Nephron progenitor cell (in vitro differentiated cells): ENCODE results near the gene CD2.

Experiments
- DNase-seq: peaks from one replicate; pipeline ENCODE4 v3.0.0; 2021
- H3K27ac Mint-ChIP-seq: 2 replicates; pipeline ENCODE4 v1.8.0; 2021; ENCODE audit warnings: mild to moderate bottlenecking, moderate library complexity, mixed read lengths
- H3K27me3 Mint-ChIP-seq: 2 replicates; pipeline ENCODE4 v1.8.0; 2021; ENCODE audit warnings: mild to moderate bottlenecking, low read depth, mixed read lengths; ENCODE audit not compliant: poor library complexity
- H3K36me3 Mint-ChIP-seq: 2 replicates; pipeline ENCODE4 v1.8.0; 2021; ENCODE audit warnings: low read depth, mixed read lengths
- H3K4me1 Mint-ChIP-seq: 2 replicates; pipeline ENCODE4 v1.8.0; 2021; ENCODE audit warnings: mixed read lengths
- H3K4me3 Mint-ChIP-seq: 2 replicates; pipeline ENCODE4 v1.8.0; 2021; ENCODE audit warnings: mild to moderate bottlenecking, moderate library complexity, mixed read lengths
- H3K9me3 Mint-ChIP-seq: 2 replicates; pipeline ENCODE4 v1.8.0; 2021; ENCODE audit warnings: mild to moderate bottlenecking, moderate library complexity, mixed read lengths
- CTCF ChIP-seq: fragments of 200-600 bp; sonication (generic); IDR thresholded peaks from 2 replicates; pipeline ENCODE4 v1.5.0; 2021; ENCODE audit warnings: antibody characterized with exemption

Gene CD2

GRCh38 chr1:116759636-116760035, 5.4 kb downstream of the CD2 start:
- H3K27me3 Mint-ChIP-seq = peaks cover 4% of the 10 kb centered on the region
- H3K4me3 Mint-ChIP-seq = no peak overlapping the region
- H3K36me3 Mint-ChIP-seq = no peaks in the 10 kb centered on the region
- H3K9me3 Mint-ChIP-seq = no peaks in the 10 kb centered on the region
- peaks cover 24% of the 10 kb centered on the region for H3K4me1 Mint-ChIP-seq
- H3K27ac Mint-ChIP-seq = no peak overlapping the region
- no peak for TF ChIP-seq CTCF
- no peak for DNase-seq

- H3K4me3 Mint-ChIP-seq = no peak overlapping the region
- DNase-seq = no peak
- peaks cover 24% of the 10 kb centered on the region for H3K4me1 Mint-ChIP-seq
- peaks cover 4% of the 10 kb centered on the region for H3K27me3 Mint-ChIP-seq
- TF ChIP-seq CTCF = no peak
- H3K27ac Mint-ChIP-seq = no peak overlapping the region
- H3K36me3 Mint-ChIP-seq = no peaks in the 10 kb centered on the region
- H3K9me3 Mint-ChIP-seq = no peaks in the 10 kb centered on the region
Measured at GRCh38 chr1:116760487-116760886, 6.3 kb downstream of the CD2 start.

- Mint-ChIP-seq H3K27me3 (peaks cover 4% of the 10 kb centered on the region), H3K4me1 (peaks cover 24% of the 10 kb centered on the region), H3K4me3 (no peak overlapping the region), H3K36me3 (no peaks in the 10 kb centered on the region), H3K9me3 (no peaks in the 10 kb centered on the region), H3K27ac (no peak overlapping the region)
- no peak for TF ChIP-seq CTCF
- DNase-seq = no peak
Measured at GRCh38 chr1:116760996-116761665, 6.9 kb downstream of the CD2 start.

- DNase-seq = no peak
Measured at GRCh38 chr1:116762281-116762680, 8.1 kb downstream of the CD2 start.

GRCh38 chr1:116762781-116763115, 8.5 kb downstream of the CD2 start:
- peaks cover 24% of the 10 kb centered on the region for H3K4me1 Mint-ChIP-seq
- no peak for DNase-seq
- H3K4me3 Mint-ChIP-seq = no peak overlapping the region
- no peak overlapping the region for H3K27ac Mint-ChIP-seq
- H3K27me3 Mint-ChIP-seq = peaks cover 7% of the 10 kb centered on the region
- TF ChIP-seq CTCF = no peak
- H3K36me3 Mint-ChIP-seq = no peaks in the 10 kb centered on the region
- no peaks in the 10 kb centered on the region for H3K9me3 Mint-ChIP-seq

More at GRCh38 chr1:116762281-116762680, 8.1 kb downstream of the CD2 start:
- H3K9me3 Mint-ChIP-seq = no peaks in the 10 kb centered on the region
- H3K4me1 Mint-ChIP-seq = peaks cover 24% of the 10 kb centered on the region
- no peak for TF ChIP-seq CTCF
- H3K27me3 Mint-ChIP-seq = peaks cover 7% of the 10 kb centered on the region
- no peak overlapping the region for H3K4me3 Mint-ChIP-seq
- peak overlapping the region; percentile 47 for H3K27ac Mint-ChIP-seq
- H3K36me3 Mint-ChIP-seq = no peaks in the 10 kb centered on the region

- no peaks in the 10 kb centered on the region for H3K9me3 Mint-ChIP-seq
- no peaks in the 10 kb centered on the region for H3K36me3 Mint-ChIP-seq
- peak overlapping the region; percentile 16 for H3K27ac Mint-ChIP-seq
- peaks cover 7% of the 10 kb centered on the region for H3K27me3 Mint-ChIP-seq
- DNase-seq = no peak
- H3K4me1 Mint-ChIP-seq = peaks cover 24% of the 10 kb centered on the region
- no peak for TF ChIP-seq CTCF
- no peak overlapping the region for H3K4me3 Mint-ChIP-seq
Measured at GRCh38 chr1:116763116-116763786, 9.0 kb downstream of the CD2 start.
